ENCODE measurements around the gene MORF4L2.

- TF ChIP-seq ZNF512 (tag; IDR thresholded peaks at IDR 0.05) (no peak), CBX1 (IDR thresholded peaks at IDR 0.05; ENCODE audit: low read depth) (no peak), MXD1 (CRISPR knock-in tag; IDR thresholded peaks at IDR 0.05; ENCODE audit: borderline replicate concordance, poor library complexity, severe bottlenecking) (no peak), KLF1 (tag; IDR thresholded peaks at IDR 0.05) (no peak), CTCF (IDR thresholded peaks at IDR 0.05 in 2 of 3, conservative IDR thresholded peaks at IDR 0.05 in 1 of 3; ENCODE audit: insufficient read depth in 2 of 3, low read depth in 1 of 3, low read length in 3 of 3) (no peak), ZNF253 (CRISPR knock-in tag; conservative IDR thresholded peaks at IDR 0.05) (no peak), BHLHE40 (IDR thresholded peaks at IDR 0.05; ENCODE audit: low read length) (peak; percentile 62; the same call in 1 of the 2 replicates), JUND (IDR thresholded peaks at IDR 0.05; ENCODE audit: borderline replicate concordance, low read depth, low read length) (peak; percentile 56; the same call in 1 of the 2 replicates), JUND (tag; IDR thresholded peaks at IDR 0.05; ENCODE audit: borderline replicate concordance, low read depth, low read length) (0 out of 3 replicates have a peak, but pooled peaks have one; percentile 10), HMGXB4 (CRISPR knock-in tag; IDR thresholded peaks at IDR 0.05) (no peak), RREB1 (CRISPR knock-in tag; IDR thresholded peaks at IDR 0.05) (no peak), MAZ (CRISPR knock-in tag; conservative IDR thresholded peaks at IDR 0.05 in 1 of 2, IDR thresholded peaks at IDR 0.05 in 1 of 2) (no peak), KLF16 (IDR thresholded peaks at IDR 0.05) (no peak), POLR2AphosphoS5 (IDR thresholded peaks at IDR 0.05; ENCODE audit: control insufficient read depth, insufficient read depth, low read depth, low read length) (peak; percentile 93)
Measured at GRCh38 chrX:103686199-103687072, at the start of gene MORF4L2.

All from K562 (cell line).